HG03520 (cell line): ENCODE data around the gene ZMPSTE24.
"Not testable (repeated sequence)": the region's sequence is repeated elsewhere in the genome, so short reads cannot be mapped to it uniquely, and the experiment has no call there.

Source experiments
- ATAC-seq: cut with Tn5 transposase; IDR thresholded peaks from one replicate; pipeline ENCODE4 v1.9.1; 2021; ENCODE audit warnings: mild to moderate bottlenecking, moderate library complexity; ENCODE audit not compliant: unreplicated experiment

Gene ZMPSTE24

GRCh38 chr1:40316595-40317393 lies 58.8 kb downstream of the ZMPSTE24 start, which contains the start of gene COL9A2:
TSS of gene COL9A2 (minus strand) at chr1:40317286. CDS start at chr1:40317197, 89 bp downstream.
- ATAC-seq: no peak

DNA sequence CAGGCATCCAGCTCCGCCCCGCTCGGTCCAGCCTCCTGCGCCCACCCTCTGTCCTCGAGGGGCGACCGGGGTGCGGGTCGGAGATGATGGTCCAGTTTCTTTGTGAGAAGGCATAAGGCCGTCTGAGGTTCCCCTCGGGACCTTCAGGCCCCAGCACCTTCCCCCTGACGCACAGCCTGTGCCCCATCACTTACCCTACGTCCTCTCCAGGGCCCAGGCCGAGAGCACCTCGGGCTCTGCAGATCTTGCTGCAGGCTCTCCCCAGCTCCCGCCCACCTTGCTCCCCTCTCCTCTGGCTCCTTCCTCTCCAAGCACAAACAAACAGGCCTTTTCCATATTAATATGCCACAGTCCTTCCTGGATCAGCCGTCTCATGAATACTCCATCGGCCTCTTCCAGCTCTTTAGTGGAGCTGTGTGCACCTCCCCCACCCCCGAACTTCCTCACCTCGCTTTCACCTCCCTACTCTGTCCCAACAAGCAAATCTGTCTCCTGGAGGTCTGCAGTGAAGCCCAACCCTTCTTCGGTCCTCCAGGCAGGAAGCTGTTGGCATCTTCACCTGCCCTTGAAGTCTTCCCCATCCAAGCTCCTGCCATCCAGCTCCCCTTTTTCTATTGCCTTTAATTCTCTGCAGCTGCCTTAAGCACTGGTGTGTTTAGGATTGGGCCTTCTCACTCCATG lies 59.5 kb downstream of the ZMPSTE24 start:
- ATAC-seq: no peak

GRCh38 chr1:40318476-40318875 lies 60.4 kb downstream of the ZMPSTE24 start:
- no peak for ATAC-seq

DNA sequence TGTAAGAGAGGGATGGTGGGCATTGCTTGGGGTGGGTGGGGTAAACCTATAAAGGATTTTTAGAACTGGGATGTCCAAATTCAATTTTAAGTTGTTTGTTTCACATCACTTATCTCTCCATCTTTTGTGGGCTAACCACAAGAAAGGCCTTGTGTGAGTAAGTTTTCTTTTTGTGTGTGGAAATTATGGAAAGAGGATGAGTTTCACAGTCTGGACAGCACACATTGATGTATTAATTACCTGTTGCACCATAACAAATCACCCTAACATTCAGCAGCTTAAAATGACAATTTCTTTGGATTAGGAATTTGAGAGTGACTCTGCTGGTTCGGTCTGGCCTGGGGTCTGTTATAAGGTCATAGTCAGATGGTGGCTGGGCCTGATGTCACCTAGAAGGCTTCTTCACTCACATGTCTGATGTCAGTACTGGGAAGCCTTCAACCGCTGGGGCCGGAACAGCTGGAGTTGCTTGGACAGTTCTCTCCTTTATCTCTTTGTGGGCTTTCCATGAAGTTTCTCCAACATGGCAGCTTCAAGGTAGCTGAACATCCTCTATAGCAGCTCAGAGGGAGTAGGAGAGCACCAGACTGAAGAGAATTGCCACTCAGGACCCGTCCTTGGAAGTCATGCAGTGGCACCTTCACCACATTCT lies 61.1 kb downstream of the ZMPSTE24 start:
- no peak for ATAC-seq

- ATAC-seq: not testable (repeated sequence)
These were observed 73.4 kb downstream of the ZMPSTE24 start for GRCh38 chr1:40331403-40331802.

- no peak for ATAC-seq
These were observed 74.7 kb downstream of the ZMPSTE24 start for GRCh38 chr1:40332695-40333094.

- no peak for ATAC-seq
These were observed 79.4 kb downstream of the ZMPSTE24 start for GRCh38 chr1:40337443-40337842.

DNA sequence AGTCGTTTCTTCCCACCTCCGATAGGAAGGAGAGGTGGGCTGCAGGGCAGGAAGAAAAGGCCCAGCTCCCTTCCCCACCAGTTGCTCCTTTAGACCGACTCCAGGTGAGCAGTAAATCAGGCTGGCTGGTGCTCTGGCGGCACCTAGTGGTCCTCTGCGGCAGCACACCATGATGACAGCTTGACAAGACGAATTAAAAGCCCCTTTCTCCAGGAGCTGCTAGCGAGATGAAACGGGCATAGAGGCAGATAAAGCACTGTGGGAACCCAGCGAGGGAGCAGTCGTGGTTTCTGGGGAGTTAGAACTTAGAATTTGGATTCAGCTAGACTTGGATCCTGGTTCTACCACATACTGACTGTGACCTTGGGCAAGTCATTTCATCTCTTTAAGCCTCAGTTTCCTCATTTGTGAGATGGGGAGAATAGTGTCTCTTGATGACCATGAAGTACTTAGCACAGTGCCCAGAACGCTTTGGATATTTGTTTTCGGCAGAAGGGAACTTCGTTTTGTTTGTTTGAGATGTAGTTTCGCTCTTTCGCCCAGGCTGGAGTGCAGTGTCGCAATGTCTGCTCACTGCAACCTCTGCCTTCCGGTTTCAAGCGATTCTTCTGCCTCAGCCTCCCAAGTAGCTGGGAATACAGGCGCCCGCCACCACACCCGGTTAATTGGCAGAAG lies 80.8 kb downstream of the ZMPSTE24 start:
- ATAC-seq: peak; percentile 43

GRCh38 chr1:40339420-40340323 lies 81.6 kb downstream of the ZMPSTE24 start:
- ATAC-seq: no peak

DNA sequence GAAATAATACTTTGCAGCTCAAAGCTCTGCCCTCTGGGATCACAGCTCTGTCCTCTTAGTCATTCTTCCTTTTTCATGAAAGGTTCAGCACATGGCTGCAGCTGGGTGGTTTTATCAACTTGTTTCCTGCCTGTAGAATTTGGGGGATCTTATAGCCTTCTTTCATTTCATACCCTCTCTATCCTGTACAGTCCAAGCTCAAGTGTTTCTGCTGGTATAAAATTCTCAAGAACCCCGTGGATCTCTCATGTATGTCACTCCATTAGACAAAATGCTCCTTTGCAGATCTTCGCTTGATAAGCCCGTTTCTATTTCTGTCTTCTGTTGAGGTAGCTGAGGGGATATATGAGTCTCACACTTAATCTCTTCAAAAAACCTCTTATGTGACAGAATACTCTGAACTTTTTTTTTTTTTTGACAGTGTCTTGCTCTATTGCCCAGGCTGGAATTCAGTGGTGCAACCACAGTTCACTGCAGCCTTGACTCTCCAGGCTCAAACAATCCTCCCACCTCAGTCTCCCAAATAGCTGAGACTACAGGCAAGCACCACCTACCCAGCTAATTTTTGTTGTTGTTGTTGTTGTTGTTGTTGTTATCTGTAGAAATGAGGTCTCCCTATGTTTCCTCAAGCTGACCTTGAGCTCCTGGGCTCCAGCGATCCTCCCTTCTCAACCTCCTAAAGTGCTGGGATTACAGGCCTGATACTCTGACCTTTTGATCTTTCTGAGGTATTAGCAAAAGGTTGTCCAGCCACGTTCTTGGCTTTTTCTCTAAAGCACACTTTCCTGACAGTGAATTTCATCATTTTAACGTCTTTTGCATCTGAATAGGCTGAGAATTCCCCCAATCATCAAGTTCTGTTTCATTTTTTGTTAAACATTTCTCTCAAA lies 83.7 kb downstream of the ZMPSTE24 start:
- no peak for ATAC-seq

DNA sequence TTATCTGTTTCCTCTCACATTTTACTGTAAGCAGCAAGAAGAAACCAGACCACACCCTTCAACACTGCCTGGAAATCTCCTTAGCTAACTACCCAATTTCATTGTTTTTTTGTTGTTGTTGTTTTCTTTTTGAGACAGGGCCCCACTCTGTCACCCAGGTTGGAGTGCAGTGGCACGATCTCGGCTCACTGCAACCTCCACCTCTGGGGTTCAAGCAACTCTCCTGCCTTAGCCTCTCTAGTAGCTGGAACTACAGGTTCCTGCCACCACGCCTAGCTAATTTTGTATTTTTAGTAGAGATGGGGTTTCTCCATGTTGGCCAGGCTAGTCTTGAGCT lies 84.3 kb downstream of the ZMPSTE24 start:
- not testable (repeated sequence) for ATAC-seq
